ENCODE data around the gene RACGAP1.
A peak's percentile ranks its signal among the peaks of the same experiment; 100 is the strongest.

RACGAP1 gene

GRCh38 chr12:50025187-50026059, at the start of gene RACGAP1:
TSS of gene RACGAP1 (minus strand) at chr12:50025494. CDS start at chr12:50016715, 8,779 bp downstream.
- DNase-seq (ENCODE audit: low read depth in 2 of 2): peak; percentile 89 to 90

GRCh38 chr12:50073712-50074111, 48.4 kb upstream of the RACGAP1 start:
- no peak for DNase-seq (ENCODE audit: low read depth in 2 of 2)

- no peak for DNase-seq (ENCODE audit: low read depth in 2 of 2)
Measured at GRCh38 chr12:50073206-50073605, 47.9 kb upstream of the RACGAP1 start.

- no peak for DNase-seq (ENCODE audit: low read depth in 2 of 2)
Measured at GRCh38 chr12:50072198-50072907, 47.1 kb upstream of the RACGAP1 start.

GRCh38 chr12:50070314-50071060, 45.2 kb upstream of the RACGAP1 start:
- peak; percentile 36 to 56 for DNase-seq (ENCODE audit: low read depth in 2 of 2)

- DNase-seq (ENCODE audit: low read depth in 2 of 2): no peak
Measured at GRCh38 chr12:50069539-50069938, 44.2 kb upstream of the RACGAP1 start.

- DNase-seq (ENCODE audit: low read depth in 2 of 2): no peak
Measured at GRCh38 chr12:50069069-50069468, 43.8 kb upstream of the RACGAP1 start.

GRCh38 chr12:50066402-50066801, 41.1 kb upstream of the RACGAP1 start:
- DNase-seq (ENCODE audit: low read depth in 2 of 2): no peak

GRCh38 chr12:50065726-50066310, 40.5 kb upstream of the RACGAP1 start:
- DNase-seq (ENCODE audit: low read depth in 2 of 2): no peak

GRCh38 chr12:50062728-50063460, 37.6 kb upstream of the RACGAP1 start:
- no peak for DNase-seq (ENCODE audit: low read depth in 2 of 2)

GRCh38 chr12:50061946-50062686, 36.8 kb upstream of the RACGAP1 start:
- DNase-seq (ENCODE audit: low read depth in 2 of 2): no peak

GRCh38 chr12:50061171-50061570, 35.9 kb upstream of the RACGAP1 start:
- no peak for DNase-seq (ENCODE audit: low read depth in 2 of 2)

- DNase-seq (ENCODE audit: low read depth in 2 of 2): no peak
Measured at GRCh38 chr12:50060120-50060468, 34.8 kb upstream of the RACGAP1 start.

GRCh38 chr12:50059440-50060119, 34.3 kb upstream of the RACGAP1 start:
- DNase-seq (ENCODE audit: low read depth in 2 of 2): peak; percentile 26

GRCh38 chr12:50058743-50059312, 33.5 kb upstream of the RACGAP1 start:
- DNase-seq (ENCODE audit: low read depth in 2 of 2): no peak

GRCh38 chr12:50057896-50058670, 32.8 kb upstream of the RACGAP1 start:
- DNase-seq (ENCODE audit: low read depth in 2 of 2): no peak

- DNase-seq (ENCODE audit: low read depth in 2 of 2): peak in 1 of 2 donors; percentile 24
Measured at GRCh38 chr12:50057000-50057841, 31.9 kb upstream of the RACGAP1 start, which contains the start of gene ASIC1. TSS of gene ASIC1 (plus strand) at chr12:50057596. CDS start at chr12:50058767, 1,171 bp downstream.

- no peak for DNase-seq (ENCODE audit: low read depth in 2 of 2)
Measured at GRCh38 chr12:50056639-50056976, 31.3 kb upstream of the RACGAP1 start.

All from stimulated activated CD8-positive, alpha-beta memory T cell treated with anti-CD3 and anti-CD28 coated beads, Interleukin-2, amount 100 ng/mL, for 1 hour (primary cell).